ENCODE measurements around the gene PKDREJ. TPM values are rescaled to one million over a fixed set of nuclear protein-coding genes. Genes with fewer than 3 reads are reported as not detected.
A peak's percentile ranks its signal among the peaks of the same experiment; 100 is the strongest.

PKDREJ gene
- total and polyA plus RNA-seq, 8 donors = 0.04 to 0.06 (median 0.05) TPM; not detected in 5

DNA sequence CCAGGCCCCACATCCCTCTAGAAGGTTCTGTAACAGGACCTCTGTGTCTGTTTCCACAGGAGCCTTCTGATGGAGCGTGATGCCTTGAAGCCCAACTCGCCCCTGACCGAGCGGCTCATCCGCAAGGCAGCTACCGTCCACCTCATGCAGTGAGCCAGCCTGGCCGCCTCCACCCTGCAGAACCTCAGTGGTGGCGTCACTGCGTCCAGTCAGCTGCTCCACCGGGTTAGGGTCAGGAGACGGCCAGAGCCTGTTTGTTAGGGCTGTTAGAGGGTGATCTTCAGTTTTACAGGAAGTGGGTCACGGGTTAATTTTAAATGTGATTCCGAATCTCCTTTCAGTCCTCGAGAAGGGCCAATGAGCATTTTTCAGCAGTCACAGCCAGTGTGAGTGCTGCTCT, 29.6 kb upstream of the PKDREJ start:
- Histone ChIP-seq H3K9me3 (no peaks in the 10 kb centered on the region), H3K4me1 (peaks cover 5 to 11% (median 9%) of the 10 kb centered on the region in 3 donors), H3K27ac (peak overlapping the region in 2 of 4 donors; percentile 12 to 51), H3K36me3 (peaks cover 0 to 18% (median 0%) of the 10 kb centered on the region in 3 donors), H3K4me3 (no peak overlapping the region), H3K27me3 (no peaks in the 10 kb centered on the region)
- no peak for FAIRE-seq
- TF ChIP-seq, protein P1, sequence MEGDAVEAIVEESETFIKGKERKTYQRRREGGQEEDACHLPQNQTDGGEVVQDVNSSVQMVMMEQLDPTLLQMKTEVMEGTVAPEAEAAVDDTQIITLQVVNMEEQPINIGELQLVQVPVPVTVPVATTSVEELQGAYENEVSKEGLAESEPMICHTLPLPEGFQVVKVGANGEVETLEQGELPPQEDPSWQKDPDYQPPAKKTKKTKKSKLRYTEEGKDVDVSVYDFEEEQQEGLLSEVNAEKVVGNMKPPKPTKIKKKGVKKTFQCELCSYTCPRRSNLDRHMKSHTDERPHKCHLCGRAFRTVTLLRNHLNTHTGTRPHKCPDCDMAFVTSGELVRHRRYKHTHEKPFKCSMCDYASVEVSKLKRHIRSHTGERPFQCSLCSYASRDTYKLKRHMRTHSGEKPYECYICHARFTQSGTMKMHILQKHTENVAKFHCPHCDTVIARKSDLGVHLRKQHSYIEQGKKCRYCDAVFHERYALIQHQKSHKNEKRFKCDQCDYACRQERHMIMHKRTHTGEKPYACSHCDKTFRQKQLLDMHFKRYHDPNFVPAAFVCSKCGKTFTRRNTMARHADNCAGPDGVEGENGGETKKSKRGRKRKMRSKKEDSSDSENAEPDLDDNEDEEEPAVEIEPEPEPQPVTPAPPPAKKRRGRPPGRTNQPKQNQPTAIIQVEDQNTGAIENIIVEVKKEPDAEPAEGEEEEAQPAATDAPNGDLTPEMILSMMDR (IDR thresholded peaks at IDR 0.05) = no peak
- ATAC-seq = no peak
- intact Hi-C loops (cut with DNase I) = no loop called here
- WGBS, 2 donors = 92% methylated on average over 14 of the region's 14 CpGs
- DNase-seq = no peak

DNA sequence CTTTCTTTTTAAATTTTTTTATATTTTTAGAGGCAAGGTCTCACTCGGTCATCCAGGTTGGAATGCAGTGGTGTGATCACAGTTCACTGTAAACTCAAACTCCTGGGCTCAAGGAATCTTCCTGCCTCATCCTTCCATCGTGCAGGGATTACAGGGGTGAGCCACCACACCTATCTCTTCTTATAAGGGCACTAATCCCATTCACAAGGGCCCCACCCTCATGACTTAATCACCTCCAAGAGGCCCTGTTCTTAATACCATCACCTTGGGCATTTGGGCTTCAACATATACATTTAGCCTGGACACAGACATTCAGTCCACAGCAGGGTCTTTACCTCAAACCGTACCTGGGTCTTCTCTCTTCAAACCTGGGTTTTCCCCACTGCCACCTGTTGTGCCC, 29.0 kb upstream of the PKDREJ start:
- no peak for FAIRE-seq
- no peak overlapping the region for H3K27ac ChIP-seq

GRCh38 chr22:46290843-46291785, 28.0 kb upstream of the PKDREJ start:
- intact Hi-C loops (cut with DNase I) = no loop called here
- DNase-seq (no peak), FAIRE-seq (no peak), ATAC-seq (no peak)
- 96 to 97% methylated on average over 19 to 23 of the region's 23 CpGs for WGBS, 2 donors
- no peak overlapping the region for H3K27ac ChIP-seq
- no peaks in the 10 kb centered on the region for H3K9me3 ChIP-seq
- TF ChIP-seq, protein P1 (IDR thresholded peaks at IDR 0.05) = no peak
- H3K27me3 ChIP-seq = no peaks in the 10 kb centered on the region
- H3K4me3 ChIP-seq = no peak overlapping the region
- H3K4me1 ChIP-seq = peaks cover 0 to 15% (median 13%) of the 10 kb centered on the region in 3 donors
- peaks cover 0 to 18% (median 0%) of the 10 kb centered on the region in 3 donors for H3K36me3 ChIP-seq

More for the DNA sequence above, 29.0 kb upstream of the PKDREJ start:
- peaks cover 0 to 18% (median 0%) of the 10 kb centered on the region in 3 donors for H3K36me3 ChIP-seq
- H3K4me3 ChIP-seq = no peak overlapping the region
- DNase-seq (no peak), ATAC-seq (no peak)
- intact Hi-C loops (cut with DNase I) = no loop called here
- WGBS, 2 donors = 95% methylated on average over 3 of the region's 3 CpGs
- TF ChIP-seq, protein P1 (IDR thresholded peaks at IDR 0.05) = no peak
- no peaks in the 10 kb centered on the region for H3K27me3 ChIP-seq
- peaks cover 4 to 14% (median 14%) of the 10 kb centered on the region in 3 donors for H3K4me1 ChIP-seq
- H3K9me3 ChIP-seq = no peaks in the 10 kb centered on the region

GRCh38 chr22:46290121-46290842, 27.1 kb upstream of the PKDREJ start:
- H3K9me3 ChIP-seq = no peaks in the 10 kb centered on the region
- intact Hi-C loops (cut with DNase I) = no loop called here
- no peak overlapping the region for H3K27ac ChIP-seq
- DNase-seq (peak in 1 of 6 donors; percentile 28), FAIRE-seq (no peak), ATAC-seq (no peak)
- peaks cover 0 to 15% (median 8%) of the 10 kb centered on the region in 3 donors for H3K4me1 ChIP-seq
- 92 to 97% methylated on average over 17 of the region's 17 CpGs for WGBS, 2 donors
- no peaks in the 10 kb centered on the region for H3K27me3 ChIP-seq
- TF ChIP-seq, protein P1 (IDR thresholded peaks at IDR 0.05) = no peak
- peaks cover 0 to 20% (median under 1%) of the 10 kb centered on the region in 3 donors for H3K36me3 ChIP-seq
- H3K4me3 ChIP-seq = no peak overlapping the region

All from pancreas (tissue), 10 donors.